ENCODE results near the gene SAFB2. TPM values are rescaled to one million over a fixed set of nuclear protein-coding genes. Genes with fewer than 3 reads are reported as not detected.

The SAFB2 gene
- total RNA-seq, 4 donors from 2014 or later: 11.6 to 47.3 (median 32.1) TPM

DNA sequence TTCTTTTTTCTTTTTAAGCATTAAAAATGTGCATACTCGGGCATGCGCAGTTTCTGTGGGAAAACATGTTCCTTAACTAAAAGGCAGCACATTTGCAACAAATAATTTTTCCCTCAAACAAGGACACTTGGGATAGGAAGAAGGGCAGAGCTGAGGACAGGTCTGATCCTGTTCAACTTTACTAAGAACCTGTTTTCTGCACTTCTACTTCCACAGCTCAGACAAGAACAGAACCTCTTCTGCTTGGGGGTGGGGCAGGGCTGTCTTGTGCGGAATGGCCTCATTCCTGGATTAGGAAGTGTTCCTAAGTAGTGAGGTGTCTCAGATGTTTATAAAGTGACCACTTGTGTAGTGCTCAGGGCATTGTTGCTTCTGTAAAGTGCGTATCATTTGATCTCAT is 18.6 kb upstream of the SAFB2 start:
- Histone ChIP-seq H3K9me3 (no peaks in the 10 kb centered on the region), H3K36me3 (peaks cover 6 to 62% (median 29%) of the 10 kb centered on the region in 3 donors), H3K4me3 (no peak overlapping the region), H3K4me1 (peaks cover 10 to 64% (median 19%) of the 10 kb centered on the region in 3 donors), H3K27ac (peak overlapping the region in 3 of 4 donors; percentile 45 to 63 (median 60)), H3K27me3 (no peaks in the 10 kb centered on the region)
- intact Hi-C loops (cut with DNase I): no loop called here
- 41 to 48% methylated on average over 4 of the region's 4 CpGs for WGBS, 2 donors
- TF ChIP-seq, protein P1, sequence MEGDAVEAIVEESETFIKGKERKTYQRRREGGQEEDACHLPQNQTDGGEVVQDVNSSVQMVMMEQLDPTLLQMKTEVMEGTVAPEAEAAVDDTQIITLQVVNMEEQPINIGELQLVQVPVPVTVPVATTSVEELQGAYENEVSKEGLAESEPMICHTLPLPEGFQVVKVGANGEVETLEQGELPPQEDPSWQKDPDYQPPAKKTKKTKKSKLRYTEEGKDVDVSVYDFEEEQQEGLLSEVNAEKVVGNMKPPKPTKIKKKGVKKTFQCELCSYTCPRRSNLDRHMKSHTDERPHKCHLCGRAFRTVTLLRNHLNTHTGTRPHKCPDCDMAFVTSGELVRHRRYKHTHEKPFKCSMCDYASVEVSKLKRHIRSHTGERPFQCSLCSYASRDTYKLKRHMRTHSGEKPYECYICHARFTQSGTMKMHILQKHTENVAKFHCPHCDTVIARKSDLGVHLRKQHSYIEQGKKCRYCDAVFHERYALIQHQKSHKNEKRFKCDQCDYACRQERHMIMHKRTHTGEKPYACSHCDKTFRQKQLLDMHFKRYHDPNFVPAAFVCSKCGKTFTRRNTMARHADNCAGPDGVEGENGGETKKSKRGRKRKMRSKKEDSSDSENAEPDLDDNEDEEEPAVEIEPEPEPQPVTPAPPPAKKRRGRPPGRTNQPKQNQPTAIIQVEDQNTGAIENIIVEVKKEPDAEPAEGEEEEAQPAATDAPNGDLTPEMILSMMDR (IDR thresholded peaks at IDR 0.05): no peak
- TF ChIP-seq POLR2A (IDR thresholded peaks at IDR 0.05): no peak
- no peak for DNase-seq

DNA sequence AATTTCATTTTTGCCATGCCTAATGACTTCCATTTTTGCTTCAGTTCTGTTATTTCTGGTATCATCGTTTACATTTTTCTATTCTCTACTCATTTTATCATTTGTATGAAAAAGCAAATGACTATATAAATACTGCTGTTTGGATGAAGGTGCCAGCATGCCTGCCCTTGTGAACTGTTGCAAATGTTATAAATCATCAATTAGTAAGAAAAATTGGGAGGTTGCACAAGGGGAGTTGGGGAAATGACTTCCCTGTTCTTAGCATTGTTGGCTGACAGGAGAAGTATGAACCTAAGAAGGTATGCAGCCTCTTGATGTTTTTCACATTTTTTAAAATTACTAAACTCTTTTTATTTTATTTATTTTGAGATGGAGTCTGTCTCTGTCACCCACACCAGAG is 15.4 kb upstream of the SAFB2 start:
- 42 to 58% methylated on average over 1 of the region's 1 CpG for WGBS, 2 donors
- Histone ChIP-seq H3K9me3 (no peaks in the 10 kb centered on the region), H3K4me3 (no peak overlapping the region), H3K36me3 (peaks cover 0 to 37% (median 12%) of the 10 kb centered on the region in 3 donors), H3K27me3 (no peaks in the 10 kb centered on the region), H3K27ac (peak overlapping the region in 1 of 4 donors; percentile 26), H3K4me1 (peaks cover 10 to 90% (median 22%) of the 10 kb centered on the region in 3 donors)
- no peak for TF ChIP-seq POLR2A (IDR thresholded peaks at IDR 0.05)
- TF ChIP-seq, protein P1 (IDR thresholded peaks at IDR 0.05): no peak
- no peak for DNase-seq
- intact Hi-C loops (cut with DNase I): no loop called here

DNA sequence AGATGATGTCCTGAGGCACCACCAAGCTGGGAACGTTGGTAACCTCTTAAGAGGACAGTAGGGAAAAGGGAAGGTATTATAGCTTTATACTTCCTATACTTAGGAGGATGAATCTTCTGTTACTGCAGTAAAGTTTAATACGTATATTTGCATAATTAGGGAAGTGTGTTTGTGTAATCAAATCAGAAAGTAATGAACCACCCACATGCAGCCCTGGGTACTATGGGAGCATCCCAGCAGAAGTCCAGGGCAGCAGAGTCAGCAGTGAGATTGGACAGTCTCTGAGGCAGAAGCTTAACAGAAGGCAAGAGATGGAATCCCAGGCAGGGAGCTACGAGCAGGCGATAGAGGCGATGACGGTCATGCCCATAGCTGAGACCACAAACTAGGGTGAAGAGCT is 12.9 kb upstream of the SAFB2 start:
- Histone ChIP-seq H3K27me3 (no peaks in the 10 kb centered on the region), H3K4me1 (peaks cover 16 to 90% (median 28%) of the 10 kb centered on the region in 3 donors), H3K36me3 (peaks cover 0 to 27% (median 0%) of the 10 kb centered on the region in 3 donors), H3K27ac (no peak overlapping the region), H3K9me3 (no peaks in the 10 kb centered on the region), H3K4me3 (no peak overlapping the region)
- 85 to 89% methylated on average over 6 of the region's 6 CpGs for WGBS, 2 donors
- intact Hi-C loops (cut with DNase I): no loop called here
- no peak for DNase-seq
- no peak for TF ChIP-seq POLR2A (IDR thresholded peaks at IDR 0.05)

DNA sequence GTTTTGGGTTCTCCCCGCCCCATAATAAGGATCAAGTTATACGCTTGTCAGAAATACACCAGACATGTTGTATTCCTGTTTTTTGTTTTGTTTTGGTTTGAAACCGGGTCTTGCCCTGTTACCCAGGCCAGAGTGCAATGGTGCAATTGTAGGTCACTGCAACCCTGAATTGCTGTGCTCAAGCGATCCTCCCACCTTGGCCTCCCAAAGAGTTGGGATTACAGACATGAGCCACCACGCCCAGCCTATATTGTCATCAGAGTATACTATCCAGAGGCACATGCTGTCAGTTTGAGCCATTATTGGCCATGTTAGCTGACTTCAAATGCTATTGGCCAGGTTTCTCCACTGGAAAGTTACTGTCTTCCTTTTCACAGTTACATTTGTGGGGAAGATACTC is 10.1 kb upstream of the SAFB2 start:
- DNase-seq: no peak
- no peak overlapping the region for H3K27ac ChIP-seq

DNA sequence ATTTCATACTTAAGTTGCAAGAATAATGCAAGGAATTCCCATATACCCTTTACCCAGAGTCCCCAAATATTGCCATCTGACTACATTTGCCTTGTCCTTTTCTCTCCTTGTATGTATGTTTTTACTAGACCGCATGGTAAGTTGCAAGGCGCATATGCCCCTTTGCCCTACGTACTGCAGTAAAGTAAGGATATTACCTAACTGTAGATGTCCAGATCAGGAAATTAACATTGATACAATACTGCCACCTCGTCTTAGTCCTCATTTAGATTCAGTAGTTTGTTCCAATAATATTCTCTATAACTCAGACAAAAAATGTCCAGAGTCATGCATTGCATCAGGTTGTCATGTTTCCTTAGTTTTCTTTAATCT is 9.7 kb upstream of the SAFB2 start:
- peaks cover 16 to 92% (median 35%) of the 10 kb centered on the region in 3 donors for H3K4me1 ChIP-seq
- H3K27ac ChIP-seq: peak overlapping the region in 2 of 4 donors; percentile 40 to 70
- no peaks in the 10 kb centered on the region for H3K27me3 ChIP-seq
- DNase-seq: no peak
- intact Hi-C loops (cut with DNase I): no loop called here
- peaks cover 1 to 55% (median 9%) of the 10 kb centered on the region in 3 donors for H3K36me3 ChIP-seq
- no peaks in the 10 kb centered on the region for H3K9me3 ChIP-seq
- 74 to 76% methylated on average over 4 of the region's 4 CpGs for WGBS, 2 donors
- H3K4me3 ChIP-seq: no peak overlapping the region
- TF ChIP-seq, protein P1 (IDR thresholded peaks at IDR 0.05): no peak
- TF ChIP-seq POLR2A (IDR thresholded peaks at IDR 0.05): no peak

More for the DNA sequence above, 10.1 kb upstream of the SAFB2 start:
- no peaks in the 10 kb centered on the region for H3K9me3 ChIP-seq
- 72 to 78% methylated on average over 5 of the region's 5 CpGs for WGBS, 2 donors
- peaks cover 12 to 92% (median 36%) of the 10 kb centered on the region in 3 donors for H3K4me1 ChIP-seq
- H3K36me3 ChIP-seq: peaks cover 0 to 54% (median 5%) of the 10 kb centered on the region in 3 donors
- H3K27me3 ChIP-seq: no peaks in the 10 kb centered on the region
- intact Hi-C loops (cut with DNase I): no loop called here
- TF ChIP-seq, protein P1 (IDR thresholded peaks at IDR 0.05): no peak
- TF ChIP-seq POLR2A (IDR thresholded peaks at IDR 0.05): no peak
- H3K4me3 ChIP-seq: no peak overlapping the region
